SK-N-SH treated with all-trans-retinoic acid at 6 μM for 48 hours (cell line): ENCODE data around the gene AKR1D1.
"Not testable (repeated sequence)": the region's sequence is repeated elsewhere in the genome, so short reads cannot be mapped to it uniquely, and the experiment has no call there.

Experiments used
- ATAC-seq: fragments of 200-7000 bp; cut with Tn5 transposase; 3 replicates; pipeline ENCODE4 v1.9.1; 2020; ENCODE audit warnings: mild to moderate bottlenecking, moderate library complexity
- ARNTL ChIP-seq: fragments of 450-650 bp; formaldehyde crosslinking; IDR thresholded peaks from 2 replicates; pipeline ENCODE4 v1.5.0; 2020; ENCODE audit warnings: low read depth, mild to moderate bottlenecking, moderate library complexity, borderline replicate concordance
- BACH2 ChIP-seq: fragments of 250-450 bp; sonication (Bioruptor Pico); IDR thresholded peaks from 2 replicates; pipeline ENCODE4 v1.9.0; 2021; ENCODE audit warnings: mild to moderate bottlenecking, borderline replicate concordance
- CSDC2 ChIP-seq: fragments of 250-450 bp; sonication (Bioruptor Pico); IDR thresholded peaks from 2 replicates; pipeline ENCODE4 v1.5.0; 2020; ENCODE audit warnings: mild to moderate bottlenecking, moderate library complexity
- ESRRG ChIP-seq: fragments of 250-450 bp; sonication (Bioruptor Pico); IDR thresholded peaks from 2 replicates; pipeline ENCODE4 v1.6.1; 2021; ENCODE audit warnings: mild to moderate bottlenecking
- GLIS3 ChIP-seq: fragments of 250-450 bp; sonication (Bioruptor Pico); IDR thresholded peaks from 2 replicates; pipeline ENCODE4 v1.5.0; 2020; ENCODE audit warnings: mild to moderate bottlenecking, moderate library complexity
- ISL1 ChIP-seq: fragments of 250-450 bp; sonication (Bioruptor Pico); IDR thresholded peaks from 2 replicates; pipeline ENCODE4 v2.1.2; 2022; ENCODE audit warnings: mild to moderate bottlenecking, moderate library complexity
- OSR1 ChIP-seq: fragments of 250-450 bp; sonication (Bioruptor Pico); IDR thresholded peaks from 2 replicates; pipeline ENCODE4 v1.8.0; 2022; ENCODE audit warnings: moderate library complexity, mild to moderate bottlenecking, inconsistent platforms
- PPARA ChIP-seq: fragments of 250-450 bp; sonication (Bioruptor Pico); IDR thresholded peaks from 2 replicates; pipeline ENCODE4 v1.5.0; 2020; ENCODE audit warnings: mild to moderate bottlenecking, borderline replicate concordance
- SNAI2 ChIP-seq: fragments of 250-450 bp; sonication (Bioruptor Pico); IDR thresholded peaks from 2 replicates; pipeline ENCODE4 v1.5.0; 2020; ENCODE audit warnings: mild to moderate bottlenecking, moderate library complexity
- TCF4 ChIP-seq: fragments of 250-450 bp; sonication (Bioruptor Pico); IDR thresholded peaks from 2 replicates; pipeline ENCODE4 v1.8.0; 2021; ENCODE audit warnings: mild to moderate bottlenecking, moderate library complexity, borderline replicate concordance
- ZC3H10 ChIP-seq: fragments of 250-450 bp; sonication (Bioruptor Pico); IDR thresholded peaks from 2 replicates; pipeline ENCODE4 v1.5.1; 2021; ENCODE audit warnings: mild to moderate bottlenecking, moderate library complexity
- ZFP3 ChIP-seq: fragments of 250-450 bp; sonication (Bioruptor Pico); IDR thresholded peaks from 2 replicates; pipeline ENCODE4 v1.5.0; 2020; ENCODE audit warnings: mild to moderate bottlenecking, moderate library complexity
- ZFP30 ChIP-seq: fragments of 450-650 bp; formaldehyde crosslinking; IDR thresholded peaks from 2 replicates; pipeline ENCODE4 v1.5.0; 2022; ENCODE audit warnings: mild to moderate bottlenecking, moderate library complexity
- ZNF565 ChIP-seq: fragments of 450-650 bp; formaldehyde crosslinking; conservative IDR thresholded peaks from 2 replicates; pipeline ENCODE4 v1.5.0; 2020; ENCODE audit warnings: low read depth, mild to moderate bottlenecking, moderate library complexity
- ZNF70 ChIP-seq: fragments of 450-650 bp; formaldehyde crosslinking; IDR thresholded peaks from 2 replicates; pipeline ENCODE4 v1.5.0; 2020; ENCODE audit warnings: mild to moderate bottlenecking, moderate library complexity
- ZNF8 ChIP-seq: fragments of 450-650 bp; formaldehyde crosslinking; IDR thresholded peaks from 2 replicates; pipeline ENCODE4 v1.5.0; 2020; ENCODE audit warnings: mild to moderate bottlenecking, moderate library complexity
- TF ChIP-seq, protein P1 (sequence below): fragments of 250-450 bp; sonication (Bioruptor Pico); IDR thresholded peaks from 2 replicates; pipeline ENCODE4 v1.5.1; 2020; ENCODE audit warnings: low read depth, mild to moderate bottlenecking, moderate library complexity
- TF ChIP-seq, protein P2 (sequence below): fragments of 250-450 bp; sonication (Bioruptor Pico); IDR thresholded peaks from 2 replicates; pipeline ENCODE4 v1.5.1; 2021; ENCODE audit warnings: mild to moderate bottlenecking, moderate library complexity
- TF ChIP-seq, protein P3 (sequence below): fragments of 250-450 bp; sonication (Bioruptor Pico); IDR thresholded peaks from 2 replicates; pipeline ENCODE4 v1.5.0; 2020; ENCODE audit warnings: mild to moderate bottlenecking, moderate library complexity

Gene AKR1D1

DNA sequence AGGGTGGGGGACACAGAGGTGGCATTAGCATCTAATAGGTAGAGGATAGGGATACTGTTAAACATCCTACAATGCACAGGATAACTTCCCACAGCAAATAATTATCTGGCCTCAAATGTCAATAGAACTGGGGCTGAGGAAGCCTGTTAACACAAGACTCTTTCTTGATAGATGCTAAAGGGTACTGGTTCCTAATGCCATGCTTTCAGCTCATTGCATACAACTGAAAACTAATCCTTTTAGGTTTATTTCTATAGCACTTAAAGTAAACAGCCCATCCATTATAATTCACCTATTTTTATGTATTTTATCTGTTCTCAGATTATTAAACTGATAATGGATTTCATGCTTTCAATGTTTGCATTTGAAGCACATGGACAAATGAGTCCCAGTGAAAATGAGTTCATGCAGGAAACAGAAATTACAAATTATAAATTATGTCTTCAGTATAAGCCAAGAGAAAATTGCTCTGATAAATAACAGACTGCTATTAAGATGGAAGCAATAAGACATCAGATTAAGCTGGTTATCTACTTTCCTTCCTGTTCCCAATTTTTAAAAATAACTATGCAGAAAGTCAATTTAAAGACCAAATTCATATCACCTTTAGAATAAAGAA, 66.4 kb downstream of the AKR1D1 start (continued):
- TF ChIP-seq, protein P1, sequence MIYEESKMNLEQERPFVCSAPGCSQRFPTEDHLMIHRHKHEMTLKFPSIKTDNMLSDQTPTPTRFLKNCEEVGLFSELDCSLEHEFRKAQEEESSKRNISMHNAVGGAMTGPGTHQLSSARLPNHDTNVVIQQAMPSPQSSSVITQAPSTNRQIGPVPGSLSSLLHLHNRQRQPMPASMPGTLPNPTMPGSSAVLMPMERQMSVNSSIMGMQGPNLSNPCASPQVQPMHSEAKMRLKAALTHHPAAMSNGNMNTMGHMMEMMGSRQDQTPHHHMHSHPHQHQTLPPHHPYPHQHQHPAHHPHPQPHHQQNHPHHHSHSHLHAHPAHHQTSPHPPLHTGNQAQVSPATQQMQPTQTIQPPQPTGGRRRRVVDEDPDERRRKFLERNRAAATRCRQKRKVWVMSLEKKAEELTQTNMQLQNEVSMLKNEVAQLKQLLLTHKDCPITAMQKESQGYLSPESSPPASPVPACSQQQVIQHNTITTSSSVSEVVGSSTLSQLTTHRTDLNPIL (CRISPR knock-in tag), result no peak
- TF ChIP-seq ESRRG (CRISPR knock-in tag) (0 out of 2 replicates have a peak, but pooled peaks have one; percentile 12), OSR1 (CRISPR knock-in tag) (no peak), GLIS3 (CRISPR knock-in tag) (no peak; the same call in 1 of the 2 replicates), ZNF8 (CRISPR knock-in tag) (peak; percentile 28; the same call in 1 of the 2 replicates), ZFP3 (CRISPR knock-in tag) (peak; percentile 30; the same call in 1 of the 2 replicates), ISL1 (peak; percentile 87), ZNF70 (peak; percentile 8; the same call in 1 of the 2 replicates), ARNTL (CRISPR knock-in tag) (no peak), TCF4 (CRISPR knock-in tag) (peak; percentile 96)
- TF ChIP-seq, protein P2, sequence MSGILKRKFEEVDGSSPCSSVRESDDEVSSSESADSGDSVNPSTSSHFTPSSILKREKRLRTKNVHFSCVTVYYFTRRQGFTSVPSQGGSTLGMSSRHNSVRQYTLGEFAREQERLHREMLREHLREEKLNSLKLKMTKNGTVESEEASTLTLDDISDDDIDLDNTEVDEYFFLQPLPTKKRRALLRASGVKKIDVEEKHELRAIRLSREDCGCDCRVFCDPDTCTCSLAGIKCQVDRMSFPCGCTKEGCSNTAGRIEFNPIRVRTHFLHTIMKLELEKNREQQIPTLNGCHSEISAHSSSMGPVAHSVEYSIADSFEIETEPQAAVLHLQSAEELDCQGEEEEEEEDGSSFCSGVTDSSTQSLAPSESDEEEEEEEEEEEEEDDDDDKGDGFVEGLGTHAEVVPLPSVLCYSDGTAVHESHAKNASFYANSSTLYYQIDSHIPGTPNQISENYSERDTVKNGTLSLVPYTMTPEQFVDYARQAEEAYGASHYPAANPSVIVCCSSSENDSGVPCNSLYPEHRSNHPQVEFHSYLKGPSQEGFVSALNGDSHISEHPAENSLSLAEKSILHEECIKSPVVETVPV (CRISPR knock-in tag), result peak; percentile 59

DNA sequence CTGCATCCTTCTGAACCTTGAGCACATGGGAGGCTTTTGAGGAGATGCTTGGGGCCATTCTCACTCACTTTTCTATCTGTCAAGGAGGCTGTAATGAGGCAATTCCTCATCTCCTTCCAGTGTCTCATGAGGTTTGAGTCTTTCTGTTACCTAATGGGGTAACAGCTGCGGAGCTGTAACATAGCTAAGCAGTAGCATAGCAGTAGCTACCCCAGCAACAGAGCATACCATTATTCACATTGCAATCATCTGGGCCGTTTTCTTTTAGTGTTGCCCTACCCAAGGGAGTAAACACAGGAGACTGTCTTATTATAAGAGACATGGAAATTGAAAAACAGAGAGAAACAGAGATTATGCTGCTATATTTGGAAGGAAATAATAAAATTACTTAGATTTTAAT, 68.7 kb downstream of the AKR1D1 start:
- TF ChIP-seq GLIS3 (CRISPR knock-in tag), result no peak
- TF ChIP-seq, protein P1 (CRISPR knock-in tag), result no peak
- no peak for TF ChIP-seq PPARA (CRISPR knock-in tag)
- no peak for ATAC-seq

DNA sequence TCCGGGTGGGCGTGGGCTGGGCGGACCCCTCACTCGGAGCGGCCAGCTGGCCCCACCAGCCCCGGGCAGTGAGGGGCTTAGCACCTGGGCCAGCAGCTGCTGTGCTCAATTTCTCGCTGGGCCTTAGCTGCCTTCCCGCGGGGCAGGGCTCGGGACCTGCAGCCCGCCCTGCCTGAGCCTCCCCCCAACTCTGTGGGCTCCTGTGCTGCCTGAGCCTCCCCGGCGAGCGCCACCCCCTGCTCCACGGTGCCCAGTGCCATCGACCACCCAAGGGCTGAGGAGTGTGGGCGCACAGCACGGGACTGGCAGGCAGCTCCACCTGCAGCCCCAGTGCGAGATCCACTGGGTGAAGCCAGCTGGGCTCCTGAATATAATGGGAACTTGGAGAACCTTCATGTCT, 70.0 kb downstream of the AKR1D1 start:
- ATAC-seq, result not testable (repeated sequence)

DNA sequence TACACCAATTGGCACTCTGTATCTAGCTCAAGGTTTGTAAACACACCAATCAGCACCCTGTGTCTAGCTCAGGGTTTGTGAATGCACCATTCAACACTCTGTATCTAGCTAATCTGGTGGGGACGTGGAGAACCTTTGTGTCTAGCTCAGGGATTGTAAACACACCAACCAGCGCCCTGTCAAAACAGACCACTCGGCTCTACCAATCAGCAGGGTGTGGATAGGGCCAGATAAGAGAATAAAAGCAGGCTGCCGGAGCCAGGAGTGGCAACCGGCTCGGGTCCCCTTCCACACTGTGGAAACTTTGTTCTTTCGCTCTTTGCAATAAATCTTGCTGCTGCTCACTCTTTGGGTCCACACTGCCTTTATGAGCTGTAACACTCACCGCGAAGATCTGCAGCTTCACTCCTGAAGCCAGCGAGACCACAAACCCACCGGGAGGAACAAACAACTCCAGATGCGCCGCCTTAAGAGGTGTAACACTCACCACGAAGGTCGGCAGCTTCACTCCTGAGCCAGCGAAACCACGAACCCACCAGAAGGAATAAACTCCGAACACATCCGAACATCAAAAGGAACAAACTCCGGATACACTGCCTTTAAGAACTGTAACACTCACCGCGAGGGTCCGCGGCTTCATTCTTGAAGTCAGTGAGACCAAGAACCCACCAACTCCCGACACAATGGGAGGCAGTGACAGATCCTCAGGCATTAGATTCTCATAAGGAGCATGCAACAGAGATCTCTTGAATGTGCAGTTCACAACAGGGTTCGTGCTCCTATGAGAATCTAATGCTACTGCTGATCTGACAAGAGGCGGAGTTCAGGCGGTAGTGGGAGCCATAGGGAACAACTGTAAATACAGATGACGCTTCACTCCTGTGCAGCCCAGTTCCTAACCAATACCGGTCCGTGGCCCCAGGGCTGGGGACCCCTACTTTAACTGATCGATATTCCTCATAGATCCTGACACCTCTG, 70.8 kb downstream of the AKR1D1 start:
- ATAC-seq, result not testable (repeated sequence)

DNA sequence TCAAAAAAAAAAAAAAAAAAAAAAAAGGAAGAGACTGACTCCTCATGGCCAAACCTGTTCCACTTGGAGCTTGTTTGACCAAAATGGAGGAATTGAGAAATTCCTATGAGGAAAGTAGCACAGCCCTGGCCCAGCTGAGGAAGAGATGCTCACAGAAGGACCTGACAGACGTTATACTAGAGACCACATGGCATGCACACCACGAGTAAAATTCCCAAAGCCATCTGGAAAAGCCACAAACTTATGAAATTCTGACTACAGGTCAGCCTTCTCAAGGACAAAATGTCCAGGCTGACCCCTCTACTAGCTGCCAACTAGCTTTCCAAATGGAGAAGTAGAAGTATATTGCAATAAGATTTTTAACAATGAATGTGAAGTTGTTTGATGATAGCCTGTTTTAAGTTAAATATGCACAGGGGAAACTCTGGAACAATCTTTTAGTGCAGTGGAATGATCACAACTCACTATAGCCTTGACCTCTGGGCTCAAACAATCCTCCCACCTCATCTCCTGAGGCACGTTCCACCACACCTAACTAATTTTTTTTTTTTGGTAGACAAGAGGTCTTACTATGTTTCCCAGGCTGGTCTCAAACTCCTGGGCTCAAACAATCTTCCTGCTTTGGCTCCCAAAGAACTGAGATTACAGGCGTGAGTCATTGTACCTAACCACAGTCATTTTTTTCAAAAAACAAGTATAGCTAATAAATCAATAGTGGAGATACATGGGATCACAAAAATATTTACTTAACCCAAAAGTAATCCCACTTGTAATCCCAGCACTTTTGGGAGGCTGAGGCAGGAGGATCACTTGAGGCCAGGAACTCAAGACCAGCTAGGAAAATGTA, 75.7 kb downstream of the AKR1D1 start:
- ATAC-seq, result no peak
- TF ChIP-seq ARNTL (CRISPR knock-in tag) (no peak), ZFP30 (CRISPR knock-in tag) (no peak), CSDC2 (CRISPR knock-in tag) (no peak), ISL1 (no peak), ZC3H10 (CRISPR knock-in tag) (no peak), OSR1 (CRISPR knock-in tag) (no peak), BACH2 (CRISPR knock-in tag) (no peak), ZNF565 (CRISPR knock-in tag) (no peak), SNAI2 (no peak)
- TF ChIP-seq, protein P3, sequence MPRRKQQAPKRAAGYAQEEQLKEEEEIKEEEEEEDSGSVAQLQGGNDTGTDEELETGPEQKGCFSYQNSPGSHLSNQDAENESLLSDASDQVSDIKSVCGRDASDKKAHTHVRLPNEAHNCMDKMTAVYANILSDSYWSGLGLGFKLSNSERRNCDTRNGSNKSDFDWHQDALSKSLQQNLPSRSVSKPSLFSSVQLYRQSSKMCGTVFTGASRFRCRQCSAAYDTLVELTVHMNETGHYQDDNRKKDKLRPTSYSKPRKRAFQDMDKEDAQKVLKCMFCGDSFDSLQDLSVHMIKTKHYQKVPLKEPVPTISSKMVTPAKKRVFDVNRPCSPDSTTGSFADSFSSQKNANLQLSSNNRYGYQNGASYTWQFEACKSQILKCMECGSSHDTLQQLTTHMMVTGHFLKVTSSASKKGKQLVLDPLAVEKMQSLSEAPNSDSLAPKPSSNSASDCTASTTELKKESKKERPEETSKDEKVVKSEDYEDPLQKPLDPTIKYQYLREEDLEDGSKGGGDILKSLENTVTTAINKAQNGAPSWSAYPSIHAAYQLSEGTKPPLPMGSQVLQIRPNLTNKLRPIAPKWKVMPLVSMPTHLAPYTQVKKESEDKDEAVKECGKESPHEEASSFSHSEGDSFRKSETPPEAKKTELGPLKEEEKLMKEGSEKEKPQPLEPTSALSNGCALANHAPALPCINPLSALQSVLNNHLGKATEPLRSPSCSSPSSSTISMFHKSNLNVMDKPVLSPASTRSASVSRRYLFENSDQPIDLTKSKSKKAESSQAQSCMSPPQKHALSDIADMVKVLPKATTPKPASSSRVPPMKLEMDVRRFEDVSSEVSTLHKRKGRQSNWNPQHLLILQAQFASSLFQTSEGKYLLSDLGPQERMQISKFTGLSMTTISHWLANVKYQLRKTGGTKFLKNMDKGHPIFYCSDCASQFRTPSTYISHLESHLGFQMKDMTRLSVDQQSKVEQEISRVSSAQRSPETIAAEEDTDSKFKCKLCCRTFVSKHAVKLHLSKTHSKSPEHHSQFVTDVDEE (CRISPR knock-in tag), result no peak
